GM18508 (cell line): ENCODE measurements around the gene LRRC3B.
A peak's percentile ranks its signal among the peaks of the same experiment; 100 is the strongest.

Experiments used
- ATAC-seq: cut with Tn5 transposase; IDR thresholded peaks from one replicate; pipeline ENCODE4 v1.9.1; 2021; ENCODE audit warnings: moderate number of reproducible peaks; ENCODE audit not compliant: insufficient read depth, unreplicated experiment

Gene LRRC3B

DNA sequence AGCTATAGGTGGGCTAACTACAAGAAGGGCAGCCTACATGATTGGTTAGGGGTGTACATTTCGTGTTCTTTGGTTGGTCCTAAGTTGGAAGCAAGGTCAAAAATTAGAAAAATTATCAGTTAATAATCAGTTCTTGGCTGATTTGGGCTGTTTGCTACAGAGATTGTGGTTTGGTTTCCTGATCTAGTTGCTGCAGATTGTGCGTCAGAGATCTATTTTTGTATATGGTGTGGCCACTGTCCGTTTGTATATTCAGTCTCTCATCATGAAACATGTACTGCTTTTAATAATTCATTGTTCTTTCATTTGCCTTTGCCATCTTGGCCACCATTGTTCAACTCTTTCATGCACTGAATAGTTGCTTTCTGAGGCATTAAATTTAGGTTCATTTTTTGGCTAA is 80.9 kb downstream of the LRRC3B start:
- ATAC-seq = no peak

- no peak for ATAC-seq
Measured at GRCh38 chr3:26704736-26705135, 82.2 kb downstream of the LRRC3B start.

GRCh38 chr3:26708501-26708900 is 85.9 kb downstream of the LRRC3B start:
- ATAC-seq = no peak

GRCh38 chr3:26712211-26713026 is 89.8 kb downstream of the LRRC3B start:
- peak; percentile 83 for ATAC-seq

DNA sequence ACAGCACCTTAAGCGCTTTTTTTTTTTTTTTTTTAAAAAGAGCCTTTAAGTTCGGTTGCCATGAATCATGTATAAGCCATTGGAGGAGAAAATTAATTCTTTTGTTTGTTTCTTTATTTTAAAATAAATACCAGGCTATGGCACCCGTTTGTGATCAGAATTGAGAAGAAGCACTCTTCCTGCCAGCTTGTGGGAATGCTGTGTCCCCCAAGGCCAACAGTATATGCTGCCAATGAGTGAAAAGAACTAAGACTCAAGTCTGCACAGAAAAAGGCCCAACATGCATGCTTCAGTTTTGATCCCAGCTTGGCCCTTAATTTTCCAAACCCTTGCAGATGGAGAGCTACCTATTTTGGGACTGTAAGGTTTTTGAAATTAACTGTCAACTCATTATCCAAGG is 90.5 kb downstream of the LRRC3B start:
- ATAC-seq = no peak

- ATAC-seq = no peak
Measured at GRCh38 chr3:26714485-26714884, 91.9 kb downstream of the LRRC3B start.

DNA sequence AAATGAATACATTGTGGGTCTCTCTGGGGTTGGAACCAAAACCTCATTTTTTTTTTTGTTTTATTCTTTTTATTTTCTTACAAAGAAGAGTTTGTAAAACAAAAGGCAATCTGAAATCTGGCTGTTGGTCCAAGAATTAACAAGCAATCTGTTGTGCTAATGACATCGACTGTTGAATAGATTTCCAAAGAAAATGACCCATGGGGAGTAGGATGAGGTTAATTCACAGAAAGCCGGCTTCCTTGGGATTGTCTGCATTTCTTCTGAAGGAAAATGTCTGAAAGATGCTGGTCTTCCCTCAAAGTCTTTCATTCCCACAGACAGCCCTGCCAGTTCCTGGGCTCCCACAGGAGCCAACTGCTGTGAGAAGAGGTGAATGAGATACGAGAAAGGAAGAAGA is 92.9 kb downstream of the LRRC3B start:
- ATAC-seq = no peak

GRCh38 chr3:26718315-26718714 is 95.7 kb downstream of the LRRC3B start:
- no peak for ATAC-seq

- ATAC-seq = no peak
Measured at GRCh38 chr3:26719134-26719533, 96.6 kb downstream of the LRRC3B start.

DNA sequence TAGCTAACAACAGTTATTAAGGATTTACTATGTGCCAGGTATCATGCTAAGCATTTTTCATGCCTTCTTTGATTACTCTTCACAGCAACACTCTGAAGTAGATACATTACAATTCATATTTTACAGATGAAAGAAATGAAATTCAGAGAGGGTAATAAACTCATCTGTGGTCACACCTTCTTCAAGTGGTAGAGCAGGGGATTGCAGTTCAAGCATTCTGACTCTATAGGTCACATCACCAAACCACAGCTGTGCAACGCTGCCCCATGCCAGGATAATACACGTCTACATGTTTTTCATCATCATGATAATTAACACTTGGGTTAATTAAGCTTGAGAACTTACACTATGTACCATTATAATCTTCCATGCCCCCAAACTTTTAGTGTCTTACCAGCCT is 98.5 kb downstream of the LRRC3B start:
- ATAC-seq = no peak

GRCh38 chr3:26731843-26732242 is 109.3 kb downstream of the LRRC3B start:
- ATAC-seq = no peak

DNA sequence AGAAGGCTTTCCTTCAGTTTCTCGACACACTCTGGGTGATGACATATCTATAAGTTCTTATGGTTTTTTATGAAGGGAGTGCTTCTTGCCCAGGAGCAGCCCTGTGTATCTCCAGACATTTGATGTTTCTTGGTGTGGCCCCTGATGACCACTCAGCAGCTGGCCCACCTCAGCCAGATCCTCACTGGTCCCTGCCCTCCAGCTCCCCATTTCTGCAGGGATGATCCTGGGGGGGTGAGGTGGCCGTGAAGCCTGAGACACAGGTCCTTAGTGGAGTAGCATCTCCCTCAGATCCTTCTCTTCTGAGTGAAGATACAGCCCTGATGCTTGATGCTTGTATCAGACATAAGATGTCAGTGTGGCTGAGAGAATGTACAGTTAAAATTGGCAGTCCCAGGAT is 127.7 kb downstream of the LRRC3B start:
- no peak for ATAC-seq

DNA sequence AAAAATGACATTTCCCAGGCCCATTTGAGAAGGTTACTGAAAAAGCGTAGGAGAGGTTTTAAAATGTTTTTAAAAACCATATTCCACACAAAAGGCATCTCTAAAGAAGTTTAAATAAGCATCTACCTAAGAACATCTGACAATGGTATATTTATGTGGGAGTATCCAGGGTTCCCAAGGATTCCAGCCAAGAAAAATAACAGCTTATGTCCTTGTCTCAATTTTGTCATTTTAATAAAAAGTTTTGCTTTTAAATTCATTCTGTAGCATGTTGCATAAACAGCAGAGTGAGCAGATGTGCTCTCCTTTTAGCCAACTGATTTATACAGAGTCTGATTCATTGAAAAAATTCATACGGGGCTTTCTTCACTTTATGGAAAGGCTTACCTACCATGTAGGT is 129.9 kb downstream of the LRRC3B start:
- ATAC-seq = no peak

DNA sequence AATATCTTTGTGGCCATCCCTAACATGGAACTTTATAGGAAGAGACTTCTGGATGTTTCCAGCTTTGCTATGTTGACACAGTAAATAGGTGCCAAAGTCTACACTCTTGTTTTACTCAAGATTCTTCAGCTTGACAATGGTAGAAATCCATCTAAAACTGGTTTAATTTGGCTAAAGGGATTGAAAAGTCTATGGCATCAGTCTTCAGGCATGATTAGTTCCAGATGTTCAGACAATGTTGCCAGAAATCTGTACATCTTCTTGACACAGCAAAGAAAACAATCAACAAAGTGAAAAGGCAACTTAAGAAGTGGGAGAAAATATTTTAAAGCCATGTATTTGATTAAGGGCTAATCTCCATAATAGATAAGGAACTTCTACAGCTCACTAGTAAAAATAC is 130.5 kb downstream of the LRRC3B start:
- ATAC-seq = no peak

DNA sequence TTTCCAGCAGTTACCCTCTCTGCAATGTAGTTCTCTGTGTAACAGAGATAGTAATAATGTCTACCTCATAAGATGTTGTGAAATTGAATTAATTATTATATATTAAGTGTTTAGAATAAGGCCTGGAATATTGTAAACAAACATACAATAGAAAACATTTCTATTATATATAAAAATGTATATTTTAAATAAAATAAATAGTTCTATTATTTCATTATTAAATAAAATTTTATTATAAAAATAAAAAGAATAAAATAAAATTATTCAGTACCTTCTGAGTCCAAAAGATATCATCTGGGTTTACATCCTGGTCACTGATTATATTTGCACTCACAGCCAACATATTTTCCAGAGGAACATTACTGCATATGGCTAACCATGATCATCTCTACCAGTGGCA is 135.4 kb downstream of the LRRC3B start:
- ATAC-seq = no peak
